ENCODE measurements around the gene NUDT13. TPM values are rescaled to one million over a fixed set of nuclear protein-coding genes. Genes with fewer than 3 reads are reported as not detected.

Gene NUDT13
- total and polyA plus RNA-seq, 2 experiments from 2014 or later = 1.4 to 1.7 TPM

DNA sequence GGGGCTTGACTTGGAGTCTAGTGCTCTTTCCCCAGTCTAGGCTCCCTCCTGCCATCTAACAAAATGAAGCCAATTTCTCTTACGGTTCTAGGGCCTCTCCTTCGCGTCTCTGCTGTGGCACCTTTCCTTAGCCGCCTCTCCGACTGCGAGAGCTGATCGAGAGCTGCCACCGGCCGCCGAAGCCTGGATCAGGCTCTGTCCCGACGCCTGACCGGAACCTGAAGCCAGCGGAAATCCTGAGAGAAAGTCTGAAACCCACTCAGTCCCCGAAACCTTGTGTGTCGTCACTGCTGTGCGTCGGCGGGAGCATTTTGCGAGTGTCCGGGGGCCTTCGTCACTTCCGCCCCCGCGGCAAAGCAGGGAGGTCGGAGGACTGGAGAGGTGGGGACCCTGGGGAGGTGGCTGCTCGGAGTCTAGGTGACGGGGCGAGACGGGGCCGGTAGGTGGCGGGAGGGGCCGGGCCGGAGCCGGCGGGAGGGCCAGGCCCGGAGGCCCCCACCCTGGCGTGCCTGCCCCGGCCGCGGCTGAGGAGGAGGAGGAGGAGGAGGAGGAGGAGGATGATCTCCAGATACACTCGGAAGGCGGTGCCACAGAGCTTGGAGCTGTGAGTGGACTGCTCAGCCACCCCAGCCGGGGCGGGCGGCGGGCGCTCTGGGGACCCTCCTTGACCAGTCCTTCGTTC is 57.7 kb downstream of the NUDT13 start, which contains the start of the genes ECD and FAM149B1:
TSS of gene ECD (minus strand) at position 226 of the 682 bp plus-strand sequence. CDS start 4,071 bp downstream, outside the sequence.
TSS of gene FAM149B1 (plus strand) at position 337 of the 682 bp plus-strand sequence. CDS start at position 558, 221 bp downstream.
- no peaks in the 10 kb centered on the region for H3K36me3 ChIP-seq (ENCODE audit: low read depth)
- H3K9ac ChIP-seq = peak within 1 kb of the TSS; percentile 99
- no peaks in the 10 kb centered on the region for H3K27me3 ChIP-seq (replicated peaks; ENCODE audit: insufficient read depth)
- H3K9me2 ChIP-seq (ENCODE audit: insufficient read depth) = no peaks in the 10 kb centered on the region
- no peak for TF ChIP-seq EZH2phosphoT487 (IDR thresholded peaks at IDR 0.05; ENCODE audit: insufficient read depth, low read depth)
- TF ChIP-seq EZH2 (IDR thresholded peaks at IDR 0.05; ENCODE audit: insufficient read depth, poor library complexity, severe bottlenecking) = no peak
- peak within 1 kb of the TSS; percentile 98 for H3K4me3 ChIP-seq
- peak; percentile 97 for DNase-seq
- no peaks in the 10 kb centered on the region for H3K9me3 ChIP-seq (ENCODE audit: low read depth)
- no peaks in the 10 kb centered on the region for H4K20me1 ChIP-seq (ENCODE audit: insufficient read depth)
- WGBS, 2 experiments (ENCODE audit: low coverage in 1 of 2, low lambda C conversion rate in 2 of 2, missing lambda C conversion rate in 2 of 2) = 1% methylated on average over 36 to 49 of the region's 49 CpGs
- peaks cover 68% of the 10 kb centered on the region for H3K79me2 ChIP-seq (ENCODE audit: insufficient read depth)
- peak within 1 kb of the TSS; percentile 97 for H3K4me2 ChIP-seq (ENCODE audit: unreplicated experiment)
- peak within 1 kb of the TSS; percentile 97 for H3K27ac ChIP-seq
- in situ Hi-C loops (cut with MboI) = no loop called here
- H3F3A ChIP-seq (ENCODE audit: insufficient read depth) = peaks cover 28% of the 10 kb centered on the region
- peaks cover 21% of the 10 kb centered on the region for H3K4me1 ChIP-seq (ENCODE audit: insufficient read depth)
- H2AFZ ChIP-seq = peak within 1 kb of the TSS; percentile 89

GRCh38 chr10:73168465-73168803 is 58.2 kb downstream of the NUDT13 start:
- no peaks in the 10 kb centered on the region for H3K9me3 ChIP-seq (ENCODE audit: low read depth)
- H3K4me3 ChIP-seq = peak overlapping the region; percentile 98
- no peaks in the 10 kb centered on the region for H3K36me3 ChIP-seq (ENCODE audit: low read depth)
- peak overlapping the region; percentile 99 for H3K9ac ChIP-seq
- peak overlapping the region; percentile 97 for H3K4me2 ChIP-seq (ENCODE audit: unreplicated experiment)
- no peaks in the 10 kb centered on the region for H3K27me3 ChIP-seq (replicated peaks; ENCODE audit: insufficient read depth)
- H3K27ac ChIP-seq = peak overlapping the region; percentile 97
- peaks cover 23% of the 10 kb centered on the region for H3F3A ChIP-seq (ENCODE audit: insufficient read depth)
- no peaks in the 10 kb centered on the region for H3K9me2 ChIP-seq (ENCODE audit: insufficient read depth)
- H2AFZ ChIP-seq = peak overlapping the region; percentile 89
- no peaks in the 10 kb centered on the region for H4K20me1 ChIP-seq (ENCODE audit: insufficient read depth)
- DNase-seq = no peak
- peaks cover 66% of the 10 kb centered on the region for H3K79me2 ChIP-seq (ENCODE audit: insufficient read depth)
- WGBS, 2 experiments (ENCODE audit: low coverage in 1 of 2, low lambda C conversion rate in 2 of 2, missing lambda C conversion rate in 2 of 2) = 1 to 5% methylated on average over 6 of the region's 6 CpGs
- peaks cover 16% of the 10 kb centered on the region for H3K4me1 ChIP-seq (ENCODE audit: insufficient read depth)
- in situ Hi-C loops (cut with MboI) = no loop called here
- TF ChIP-seq EZH2 (IDR thresholded peaks at IDR 0.05; ENCODE audit: insufficient read depth, poor library complexity, severe bottlenecking) = no peak
- TF ChIP-seq EZH2phosphoT487 (IDR thresholded peaks at IDR 0.05; ENCODE audit: insufficient read depth, low read depth) = no peak

DNA sequence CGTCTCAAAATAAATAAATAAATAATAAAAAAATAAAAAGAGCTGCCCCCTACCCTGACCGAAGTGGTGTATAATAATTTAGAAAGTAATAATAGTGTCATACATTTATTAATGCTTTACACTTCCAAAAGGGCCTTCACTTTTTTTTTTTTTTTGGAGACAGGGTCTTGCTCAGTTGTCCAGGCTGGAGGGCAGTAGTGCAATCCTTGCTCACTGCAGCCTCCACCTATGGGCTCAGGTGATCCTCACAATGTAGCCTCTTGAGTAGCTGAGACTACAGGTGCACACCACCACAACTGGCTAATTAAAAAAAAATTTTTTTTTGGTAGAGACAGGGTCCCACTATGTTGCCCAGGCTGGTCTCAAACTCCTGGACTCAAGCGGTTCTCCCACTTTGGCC is 59.1 kb downstream of the NUDT13 start:
- in situ Hi-C loops (cut with MboI) = no loop called here
- Histone ChIP-seq H3K79me2 (ENCODE audit: insufficient read depth) (peaks cover 60% of the 10 kb centered on the region), H3K27me3 (replicated peaks; ENCODE audit: insufficient read depth) (no peaks in the 10 kb centered on the region), H3K36me3 (ENCODE audit: low read depth) (no peaks in the 10 kb centered on the region), H3K27ac (no peak overlapping the region), H3K4me1 (ENCODE audit: insufficient read depth) (peaks cover 10% of the 10 kb centered on the region), H3K9me2 (ENCODE audit: insufficient read depth) (no peaks in the 10 kb centered on the region), H3K4me3 (no peak overlapping the region), H3K9me3 (ENCODE audit: low read depth) (no peaks in the 10 kb centered on the region), H3K4me2 (ENCODE audit: unreplicated experiment) (peak overlapping the region; percentile 97), H4K20me1 (ENCODE audit: insufficient read depth) (no peaks in the 10 kb centered on the region), H3K9ac (no peak overlapping the region), H2AFZ (no peak overlapping the region), H3F3A (ENCODE audit: insufficient read depth) (peaks cover 16% of the 10 kb centered on the region)
- DNase-seq = no peak
- TF ChIP-seq EZH2phosphoT487 (IDR thresholded peaks at IDR 0.05; ENCODE audit: insufficient read depth, low read depth) = no peak
- no peak for TF ChIP-seq EZH2 (IDR thresholded peaks at IDR 0.05; ENCODE audit: insufficient read depth, poor library complexity, severe bottlenecking)
- 92 to 97% methylated on average over 3 of the region's 3 CpGs for WGBS, 2 experiments (ENCODE audit: low coverage in 1 of 2, low lambda C conversion rate in 2 of 2, missing lambda C conversion rate in 2 of 2)

- H3K4me3 ChIP-seq = no peak overlapping the region
- no peaks in the 10 kb centered on the region for H3K9me2 ChIP-seq (ENCODE audit: insufficient read depth)
- H3K9ac ChIP-seq = no peak overlapping the region
- no peaks in the 10 kb centered on the region for H3K4me1 ChIP-seq (ENCODE audit: insufficient read depth)
- H3K27me3 ChIP-seq (replicated peaks; ENCODE audit: insufficient read depth) = no peaks in the 10 kb centered on the region
- H3K9me3 ChIP-seq (ENCODE audit: low read depth) = no peaks in the 10 kb centered on the region
- no peaks in the 10 kb centered on the region for H4K20me1 ChIP-seq (ENCODE audit: insufficient read depth)
- H3K27ac ChIP-seq = no peak overlapping the region
- no peaks in the 10 kb centered on the region for H3F3A ChIP-seq (ENCODE audit: insufficient read depth)
- H3K79me2 ChIP-seq (ENCODE audit: insufficient read depth) = peaks cover 25% of the 10 kb centered on the region
- H2AFZ ChIP-seq = no peak overlapping the region
- 0 out of 2 replicates have a peak, but pooled peaks cover 11% of the 10 kb centered on the region for H3K36me3 ChIP-seq (ENCODE audit: low read depth)
- no peak for DNase-seq
- in situ Hi-C loops (cut with MboI) = no loop called here
- no peak overlapping the region for H3K4me2 ChIP-seq (ENCODE audit: unreplicated experiment)
- TF ChIP-seq EZH2phosphoT487 (IDR thresholded peaks at IDR 0.05; ENCODE audit: insufficient read depth, low read depth) (no peak), EZH2 (IDR thresholded peaks at IDR 0.05; ENCODE audit: insufficient read depth, poor library complexity, severe bottlenecking) (no peak)
Observed at GRCh38 chr10:73172867-73173266, 62.6 kb downstream of the NUDT13 start.

Measured in GM23248 (cell line).